Stimulated activated CD4-positive, alpha-beta T cell treated with anti-CD3 and anti-CD28 coated beads, Interleukin-15, amount 100 ng/mL, for 1 hour (primary cell): ENCODE data around the gene STX1B.

ENCODE experiments used
- DNase-seq, 2 donors: peaks; one replicate each; pipeline ENCODE4 v3.0.0-alpha.2; 2020; ENCODE audit warnings: low read depth in 1 of 2, low spot score in 1 of 2

STX1B gene

GRCh38 chr16:30996985-30997724, 13.3 kb downstream of the STX1B start:
- peak; percentile 57 to 74 for DNase-seq

- no peak for DNase-seq
Measured at GRCh38 chr16:30996324-30996984, 14.0 kb downstream of the STX1B start.

GRCh38 chr16:30995927-30996323, 14.5 kb downstream of the STX1B start:
- DNase-seq = no peak

GRCh38 chr16:30992931-30993816, 17.3 kb downstream of the STX1B start:
- no peak for DNase-seq

GRCh38 chr16:30992276-30992780, 18.1 kb downstream of the STX1B start:
- DNase-seq = no peak

- no peak for DNase-seq
Measured at GRCh38 chr16:30991052-30991451, 19.4 kb downstream of the STX1B start.

- no peak for DNase-seq
Measured at GRCh38 chr16:30990105-30990504, 20.3 kb downstream of the STX1B start.

- no peak for DNase-seq
Measured at GRCh38 chr16:30989469-30990047, 20.9 kb downstream of the STX1B start.

GRCh38 chr16:30987581-30988190, 22.8 kb downstream of the STX1B start:
- DNase-seq = no peak

GRCh38 chr16:30986129-30986991, 24.1 kb downstream of the STX1B start:
- no peak for DNase-seq

- DNase-seq = no peak
Measured at GRCh38 chr16:30985401-30986128, 24.9 kb downstream of the STX1B start.

- peak; percentile 57 to 76 for DNase-seq
Measured at GRCh38 chr16:30984669-30985400, 25.6 kb downstream of the STX1B start, which contains the start of gene HSD3B7. TSS of gene HSD3B7 (plus strand) at chr16:30985207. CDS start at chr16:30985659, 452 bp downstream.

- DNase-seq = no peak
Measured at GRCh38 chr16:30983898-30984610, 26.4 kb downstream of the STX1B start.

GRCh38 chr16:30983289-30983889, 27.0 kb downstream of the STX1B start:
- DNase-seq = no peak

- no peak for DNase-seq
Measured at GRCh38 chr16:30982548-30983288, 27.7 kb downstream of the STX1B start.

- no peak for DNase-seq
Measured at GRCh38 chr16:30980959-30981358, 29.5 kb downstream of the STX1B start.

GRCh38 chr16:30980434-30980833, 30.0 kb downstream of the STX1B start:
- DNase-seq = no peak
